Right ventricle myocardium superior (tissue), 1 donor: ENCODE measurements around the gene TRIML2. TPM values are rescaled to one million over a fixed set of nuclear protein-coding genes. Genes with fewer than 3 reads are reported as not detected.

ENCODE experiments used
- ATAC-seq: fragments of 200-7000 bp; cut with Tn5 transposase; one replicate; pipeline ENCODE4 v1.9.1; 2020; ENCODE audit warnings: mild to moderate bottlenecking; ENCODE audit not compliant: poor library complexity
- DNase-seq: peaks from one replicate; pipeline ENCODE4 v3.0.0-alpha.2; 2020
- intact Hi-C: fragments of 100-400 bp; cut with DNase I; formaldehyde crosslinking; loops from one replicate; pipeline ENCODE4 v1.11.2; 2022
- long read RNA-seq: library from polyadenylated mRNA; unstranded; transcript quantifications from one replicate; pipeline ENCODE4 v2.0.0, GENCODE V29; 2021
- total RNA-seq: library from RNA; stranded (reverse); fragmentation: NEBNext Ultra II Directional; extraction: Animal tissue kit (Norgen Biotek cat#: 25700); gene quantifications from one replicate; pipeline ENCODE4 v1.2.1, GENCODE V29; 2021
- donor health status: DM: no; HTN: yes; CAD: no; lungs with severe emphysema.

The TRIML2 gene
- total RNA-seq = not detected
- long read RNA-seq = 0 reads

- ATAC-seq = no peak
Observed at GRCh38 chr4:188109157-188109755, at the start of gene TRIML2. TSS of gene TRIML2 (minus strand) at chr4:188109603. CDS start at chr4:188105368, 4,235 bp downstream.

GRCh38 chr4:188158336-188158735 lies 48.9 kb upstream of the TRIML2 start:
- DNase-seq = no peak
- ATAC-seq = no peak
- intact Hi-C loops = no loop called here

More at GRCh38 chr4:188109157-188109755, at the start of gene TRIML2:
- intact Hi-C loops = no loop called here
- DNase-seq = no peak

GRCh38 chr4:188154668-188155405 lies 45.4 kb upstream of the TRIML2 start:
- ATAC-seq (no peak), DNase-seq (no peak)
- intact Hi-C loops = no loop called here

GRCh38 chr4:188147776-188148175 lies 38.4 kb upstream of the TRIML2 start:
- no peak for ATAC-seq
- DNase-seq = no peak
- intact Hi-C loops = no loop called here

- ATAC-seq = no peak
- intact Hi-C loops = no loop called here
- DNase-seq = no peak
Observed at GRCh38 chr4:188147176-188147575, 37.8 kb upstream of the TRIML2 start.

- DNase-seq = no peak
- intact Hi-C loops = no loop called here
- no peak for ATAC-seq
Observed at GRCh38 chr4:188146618-188147017, 37.2 kb upstream of the TRIML2 start.

- ATAC-seq (no peak), DNase-seq (no peak)
- intact Hi-C loops = no loop called here
Observed at GRCh38 chr4:188145601-188146000, 36.2 kb upstream of the TRIML2 start.

- no peak for ATAC-seq
- no peak for DNase-seq
- intact Hi-C loops = no loop called here
Observed at GRCh38 chr4:188143731-188144130, 34.3 kb upstream of the TRIML2 start.

- ATAC-seq = no peak
- intact Hi-C loops = no loop called here
Observed at GRCh38 chr4:188139671-188140070, 30.3 kb upstream of the TRIML2 start.

GRCh38 chr4:188139141-188139540 lies 29.7 kb upstream of the TRIML2 start, which contains the start of gene TRIML1:
TSS of gene TRIML1 (plus strand) at chr4:188139441. CDS start at chr4:188139559, 118 bp downstream.
- intact Hi-C loops = no loop called here
- no peak for DNase-seq
- no peak for ATAC-seq

More at GRCh38 chr4:188139671-188140070, 30.3 kb upstream of the TRIML2 start:
- no peak for DNase-seq

GRCh38 chr4:188138227-188138626 lies 28.8 kb upstream of the TRIML2 start:
- DNase-seq = no peak
- no peak for ATAC-seq
- intact Hi-C loops = no loop called here

GRCh38 chr4:188132232-188132631 lies 22.8 kb upstream of the TRIML2 start:
- intact Hi-C loops = no loop called here
- DNase-seq (no peak), ATAC-seq (no peak)

- intact Hi-C loops = no loop called here
- DNase-seq (no peak), ATAC-seq (no peak)
Observed at GRCh38 chr4:188130355-188130754, 21.0 kb upstream of the TRIML2 start.

- intact Hi-C loops = no loop called here
- ATAC-seq (no peak), DNase-seq (no peak)
Observed at GRCh38 chr4:188127214-188127874, 17.9 kb upstream of the TRIML2 start.

- ATAC-seq = no peak
- DNase-seq = no peak
- intact Hi-C loops = no loop called here
Observed at GRCh38 chr4:188121530-188121929, 12.1 kb upstream of the TRIML2 start.

- ATAC-seq = no peak
- intact Hi-C loops = no loop called here
- DNase-seq = no peak
Observed at GRCh38 chr4:188117631-188118324, 8.4 kb upstream of the TRIML2 start.

GRCh38 chr4:188113156-188113555 lies 3.8 kb upstream of the TRIML2 start:
- no peak for DNase-seq
- intact Hi-C loops = no loop called here
- ATAC-seq = no peak

- ATAC-seq = no peak
- intact Hi-C loops = no loop called here
- no peak for DNase-seq
Observed at GRCh38 chr4:188111955-188112354, 2.6 kb upstream of the TRIML2 start.

GRCh38 chr4:188110741-188111471 lies 1.5 kb upstream of the TRIML2 start:
- ATAC-seq = no peak
- DNase-seq = no peak
- intact Hi-C loops = no loop called here
